GM19468 (cell line): ENCODE measurements around the gene ZFYVE1.
"Not testable (repeated sequence)": the region's sequence is repeated elsewhere in the genome, so short reads cannot be mapped to it uniquely, and the experiment has no call there.

Experiments
- ATAC-seq: cut with Tn5 transposase; IDR thresholded peaks from one replicate; pipeline ENCODE4 v1.9.1; 2021; ENCODE audit warnings: mild to moderate bottlenecking, moderate library complexity, moderate number of reproducible peaks; ENCODE audit not compliant: unreplicated experiment; ENCODE audit errors: extremely low read depth

The ZFYVE1 gene

DNA sequence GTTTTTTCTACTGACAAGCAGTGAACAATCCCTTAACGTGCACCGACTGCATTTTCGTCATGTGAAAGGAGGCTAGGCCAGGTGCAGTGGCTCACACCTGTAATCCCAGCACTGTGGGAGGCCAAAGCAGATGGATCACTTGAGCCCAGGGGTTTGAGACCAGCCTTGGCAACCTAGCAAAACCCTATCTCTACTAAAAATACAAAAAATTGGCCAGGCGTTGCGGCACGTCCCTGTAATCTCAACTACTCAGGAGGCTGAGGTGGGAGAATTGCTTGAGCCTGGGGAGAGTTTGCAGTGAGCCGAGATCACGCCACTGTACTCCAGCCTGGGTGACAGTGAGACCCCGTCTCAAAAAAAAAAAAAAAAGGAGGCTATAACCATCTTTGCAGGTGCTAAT lies 22.3 kb downstream of the ZFYVE1 start:
- ATAC-seq, result not testable (repeated sequence)

GRCh38 chr14:73003681-73004080 lies 23.2 kb downstream of the ZFYVE1 start:
- ATAC-seq, result no peak

DNA sequence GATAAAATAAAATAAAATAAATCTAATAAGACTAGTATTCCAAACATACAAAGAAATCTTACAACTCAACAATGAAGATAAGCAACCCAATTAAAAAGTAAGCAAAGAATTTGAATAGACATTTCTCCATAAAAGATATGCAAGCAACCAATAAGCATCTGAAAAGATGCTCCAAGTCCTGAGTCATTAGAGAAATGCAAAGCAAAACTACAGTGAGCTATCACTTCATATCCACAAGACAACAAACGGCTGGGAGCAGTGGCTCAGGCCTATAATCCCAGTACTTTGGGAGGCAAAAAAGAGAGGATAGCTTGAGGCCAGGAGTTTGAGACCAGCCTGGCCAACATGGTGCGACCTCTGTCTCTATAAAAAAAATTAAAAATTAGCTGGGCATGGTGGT lies 26.8 kb downstream of the ZFYVE1 start:
- ATAC-seq, result no peak

- ATAC-seq, result no peak
Observed at GRCh38 chr14:72999316-72999715, 27.6 kb downstream of the ZFYVE1 start.

DNA sequence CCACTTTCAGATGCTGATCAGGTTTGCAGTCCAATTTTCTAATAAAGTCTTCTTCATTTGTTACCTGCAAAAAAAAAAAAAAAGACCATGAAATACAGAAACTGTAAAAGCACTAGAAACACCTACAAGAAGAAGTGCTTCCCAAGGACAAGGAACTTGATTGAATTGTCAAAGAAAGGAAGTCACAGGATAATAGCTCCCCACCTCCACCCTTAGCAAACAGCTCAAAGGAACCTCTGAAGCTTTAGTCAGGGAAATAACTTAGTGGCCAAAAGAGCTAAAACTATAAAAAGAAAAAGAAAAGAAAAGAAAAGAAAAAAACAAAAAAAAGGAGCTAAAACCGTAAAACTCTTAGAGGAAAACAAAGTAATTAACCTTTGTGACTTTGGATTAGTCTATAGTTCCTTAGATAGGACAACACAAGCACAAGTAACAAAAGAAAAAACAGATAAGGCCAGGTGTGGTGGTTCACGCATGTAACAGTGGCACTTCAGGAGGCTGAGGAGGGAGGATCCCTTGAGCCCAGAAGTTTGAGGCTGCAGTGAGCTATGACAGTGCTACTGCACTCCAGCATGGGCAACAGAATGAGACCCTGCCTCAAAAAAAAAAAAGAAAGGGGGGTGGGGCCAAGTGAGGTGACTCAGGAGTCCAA lies 28.5 kb downstream of the ZFYVE1 start:
- ATAC-seq, result no peak

DNA sequence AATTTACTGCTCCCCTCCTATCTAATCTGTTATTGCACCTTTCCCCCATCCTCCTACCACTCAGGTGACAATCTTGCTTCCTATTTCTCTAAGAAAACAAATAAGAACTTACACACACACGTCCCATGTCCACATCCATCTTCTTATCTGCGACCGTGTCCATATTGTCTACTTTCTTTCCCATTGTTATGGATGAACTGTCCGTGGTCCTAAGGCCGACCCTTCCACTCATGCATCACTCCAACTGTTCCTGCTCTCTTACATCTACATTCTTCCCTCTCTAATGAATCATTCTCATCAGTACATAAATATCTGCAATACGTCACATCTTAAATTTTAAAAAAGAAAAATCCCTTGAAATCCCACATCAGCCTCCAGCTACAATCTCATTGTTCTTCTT lies 30.0 kb downstream of the ZFYVE1 start:
- no peak for ATAC-seq

DNA sequence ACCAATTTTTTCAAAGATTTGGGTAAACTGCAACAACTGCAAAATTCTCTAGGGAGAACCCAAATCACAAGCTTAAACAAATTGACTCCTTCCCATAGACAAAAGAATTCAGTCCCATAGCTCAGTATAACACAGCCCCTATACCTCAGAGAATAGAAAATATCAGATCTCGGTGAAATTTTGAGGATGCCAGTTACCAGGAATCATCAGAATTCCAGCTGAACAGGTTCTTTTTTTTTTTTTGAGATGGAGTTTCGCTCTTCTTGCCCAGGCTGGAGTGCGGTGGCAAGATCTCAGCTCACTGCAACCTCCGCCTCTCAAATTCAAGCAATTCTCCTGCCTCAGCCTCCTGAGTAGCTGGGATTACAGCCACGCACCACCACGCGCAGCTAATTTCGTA lies 36.7 kb downstream of the ZFYVE1 start:
- ATAC-seq, result no peak

DNA sequence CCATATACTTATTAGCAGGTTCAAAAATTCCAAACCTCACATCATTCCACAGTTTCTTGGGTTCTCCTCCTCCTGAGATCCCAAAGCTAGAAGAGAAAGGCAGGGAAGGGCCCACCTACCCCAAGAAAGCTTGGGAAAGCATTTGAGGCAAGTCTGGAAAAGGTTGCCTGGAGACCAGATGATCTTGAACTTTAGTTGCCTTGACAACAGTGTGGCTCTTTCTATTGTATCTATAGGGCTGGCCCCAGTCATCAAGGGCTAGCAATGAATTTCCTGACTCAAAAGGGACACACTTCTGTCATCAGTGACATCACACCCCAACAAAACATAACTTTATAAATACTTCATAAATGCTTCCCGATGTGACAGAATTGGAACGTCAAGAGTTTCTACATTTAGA lies 40.0 kb downstream of the ZFYVE1 start:
- ATAC-seq, result no peak

GRCh38 chr14:72986214-72986613 lies 40.7 kb downstream of the ZFYVE1 start:
- ATAC-seq, result no peak

- no peak for ATAC-seq
Observed at GRCh38 chr14:72982146-72982708, 44.7 kb downstream of the ZFYVE1 start.

GRCh38 chr14:72980863-72981262 lies 46.0 kb downstream of the ZFYVE1 start:
- no peak for ATAC-seq

DNA sequence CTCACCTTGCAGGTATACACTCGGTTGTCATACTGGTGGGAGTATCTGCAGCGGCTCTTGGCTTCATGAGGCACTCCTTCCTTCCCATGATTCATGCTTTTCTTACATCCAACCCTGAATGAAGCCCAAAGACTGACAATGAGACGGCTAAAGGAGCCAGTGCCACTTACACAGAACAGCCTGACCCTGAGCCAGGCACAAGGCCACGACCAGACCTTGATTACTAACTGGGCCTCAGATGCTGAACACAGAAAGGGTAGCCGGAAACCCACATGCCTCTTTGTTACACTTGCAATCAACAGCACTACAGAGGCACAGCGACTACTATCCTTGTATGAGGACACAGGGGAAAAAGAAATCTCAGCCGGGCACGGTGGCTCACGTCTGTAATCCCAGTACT lies 48.0 kb downstream of the ZFYVE1 start:
- no peak for ATAC-seq

GRCh38 chr14:72975770-72976169 lies 51.1 kb downstream of the ZFYVE1 start:
- ATAC-seq, result no peak

GRCh38 chr14:72974661-72975060 lies 52.2 kb downstream of the ZFYVE1 start:
- ATAC-seq, result no peak

- ATAC-seq, result no peak
Observed at GRCh38 chr14:72970824-72971434, 56.0 kb downstream of the ZFYVE1 start.

DNA sequence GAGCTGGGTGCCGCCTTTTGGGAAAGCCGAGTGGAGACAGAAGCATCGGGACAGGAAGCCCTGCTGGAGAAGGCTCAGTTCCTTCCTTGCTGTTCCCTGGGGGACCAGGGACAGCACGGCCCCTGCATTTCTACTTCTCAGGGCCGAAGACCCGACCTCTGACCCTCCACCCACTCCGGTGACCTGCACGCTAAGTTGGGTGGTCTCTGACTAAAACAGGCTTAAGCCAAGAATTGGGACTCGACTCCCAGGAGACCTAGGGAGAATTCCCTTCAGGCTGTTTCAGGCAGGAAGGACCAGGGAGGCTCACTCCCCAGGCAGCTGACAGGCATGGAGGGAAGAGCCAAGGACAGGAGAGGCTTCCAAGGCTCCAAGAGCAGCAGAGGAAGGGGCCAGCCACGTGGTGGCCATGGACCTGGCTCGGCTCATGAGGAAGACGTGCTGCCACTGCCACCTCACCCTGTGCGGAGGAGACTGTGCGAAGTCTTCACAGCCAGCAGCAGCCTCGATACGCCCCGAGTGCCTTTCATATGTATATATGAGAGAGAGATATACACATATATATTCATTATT lies 56.8 kb downstream of the ZFYVE1 start:
- ATAC-seq, result no peak

- no peak for ATAC-seq
Observed at GRCh38 chr14:72968316-72968715, 58.6 kb downstream of the ZFYVE1 start.

- ATAC-seq, result no peak
Observed at GRCh38 chr14:72966038-72966437, 60.9 kb downstream of the ZFYVE1 start.

DNA sequence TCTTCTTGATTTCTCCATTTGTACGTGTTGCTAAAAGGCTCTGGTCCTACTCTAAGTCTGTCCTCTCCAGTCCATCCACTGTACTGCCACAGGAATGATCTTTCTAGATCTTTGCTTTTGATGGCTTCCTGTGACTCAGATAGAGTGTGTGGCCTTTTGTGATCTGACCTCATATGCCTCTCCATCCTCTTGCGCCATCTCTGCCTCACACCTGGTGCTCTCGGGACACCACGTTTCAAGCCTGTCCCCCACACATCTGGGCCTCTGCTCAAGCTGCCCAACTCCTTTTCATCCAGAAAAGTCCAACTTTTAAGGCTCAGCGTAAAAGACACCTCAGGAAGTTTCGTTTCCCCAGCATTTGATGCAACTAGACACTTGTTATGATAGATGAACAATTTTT lies 61.7 kb downstream of the ZFYVE1 start:
- no peak for ATAC-seq

GRCh38 chr14:72962829-72963312 lies 64.0 kb downstream of the ZFYVE1 start:
- no peak for ATAC-seq

- not testable (repeated sequence) for ATAC-seq
Observed at GRCh38 chr14:72962336-72962754, 64.6 kb downstream of the ZFYVE1 start.
